ENCODE measurements around the gene TRPM2. TPM values are rescaled to one million over a fixed set of nuclear protein-coding genes. Genes with fewer than 3 reads are reported as not detected.

TRPM2 gene
- total RNA-seq, 1 experiment from 2014 or later, result not detected

- Mint-ChIP-seq H3K9me3 (ENCODE audit: low read depth, unreplicated experiment) (no peaks in the 10 kb centered on the region), H3K27ac (ENCODE audit: unreplicated experiment) (no peak overlapping the region), H3K36me3 (ENCODE audit: insufficient read depth, unreplicated experiment) (no peaks in the 10 kb centered on the region), H3K4me1 (ENCODE audit: low read depth, unreplicated experiment) (no peaks in the 10 kb centered on the region), H3K4me3 (ENCODE audit: low read depth, unreplicated experiment) (no peak overlapping the region), H3K27me3 (ENCODE audit: unreplicated experiment) (peaks cover 58% of the 10 kb centered on the region)
- CTCF ChIA-PET, result interaction anchor here (0.6 kb wide), 1 partner anchor 15 kb away, joined by 3 read pairs; no protein-coding TSS in a partner anchor
- no peak for DNase-seq
- no peak for TF ChIP-seq CTCF (IDR thresholded peaks at IDR 0.05; ENCODE audit: unreplicated experiment)
- BruUV-seq (replicated peaks), result no TSS peak
- intact Hi-C loops (cut with micrococcal nuclease; ENCODE audit: unreplicated experiment), result no loop called here
Measured at GRCh38 chr21:44436958-44437357, 83.5 kb downstream of the TRPM2 start.

GRCh38 chr21:44437371-44437695, 83.9 kb downstream of the TRPM2 start:
- no peak for TF ChIP-seq CTCF (IDR thresholded peaks at IDR 0.05; ENCODE audit: unreplicated experiment)
- Mint-ChIP-seq H3K36me3 (ENCODE audit: insufficient read depth, unreplicated experiment) (no peaks in the 10 kb centered on the region), H3K27me3 (ENCODE audit: unreplicated experiment) (peaks cover 57% of the 10 kb centered on the region), H3K4me1 (ENCODE audit: low read depth, unreplicated experiment) (no peaks in the 10 kb centered on the region), H3K27ac (ENCODE audit: unreplicated experiment) (no peak overlapping the region), H3K4me3 (ENCODE audit: low read depth, unreplicated experiment) (no peak overlapping the region), H3K9me3 (ENCODE audit: low read depth, unreplicated experiment) (no peaks in the 10 kb centered on the region)
- intact Hi-C loops (cut with micrococcal nuclease; ENCODE audit: unreplicated experiment), result no loop called here
- DNase-seq, result no peak
- no TSS peak for BruUV-seq (replicated peaks)
- CTCF ChIA-PET, result interaction anchor here (0.6 kb wide), 1 partner anchor 15 kb away, joined by 3 read pairs; no protein-coding TSS in a partner anchor

GRCh38 chr21:44437696-44438431, 84.4 kb downstream of the TRPM2 start:
- TF ChIP-seq CTCF (IDR thresholded peaks at IDR 0.05; ENCODE audit: unreplicated experiment), result no peak
- CTCF ChIA-PET, result no interaction called here
- DNase-seq, result no peak
- no peaks in the 10 kb centered on the region for H3K36me3 Mint-ChIP-seq (ENCODE audit: insufficient read depth, unreplicated experiment)
- intact Hi-C loops (cut with micrococcal nuclease; ENCODE audit: unreplicated experiment), result no loop called here
- H3K9me3 Mint-ChIP-seq (ENCODE audit: low read depth, unreplicated experiment), result no peaks in the 10 kb centered on the region
- H3K4me1 Mint-ChIP-seq (ENCODE audit: low read depth, unreplicated experiment), result no peaks in the 10 kb centered on the region
- no peak overlapping the region for H3K27ac Mint-ChIP-seq (ENCODE audit: unreplicated experiment)
- H3K27me3 Mint-ChIP-seq (ENCODE audit: unreplicated experiment), result peaks cover 57% of the 10 kb centered on the region
- no peak overlapping the region for H3K4me3 Mint-ChIP-seq (ENCODE audit: low read depth, unreplicated experiment)
- no TSS peak for BruUV-seq (replicated peaks)

- BruUV-seq (replicated peaks), result no TSS peak
- intact Hi-C loops (cut with micrococcal nuclease; ENCODE audit: unreplicated experiment), result no loop called here
- CTCF ChIA-PET, result no interaction called here
- H3K4me3 Mint-ChIP-seq (ENCODE audit: low read depth, unreplicated experiment), result no peak overlapping the region
- peaks cover 59% of the 10 kb centered on the region for H3K27me3 Mint-ChIP-seq (ENCODE audit: unreplicated experiment)
- no peaks in the 10 kb centered on the region for H3K4me1 Mint-ChIP-seq (ENCODE audit: low read depth, unreplicated experiment)
- no peaks in the 10 kb centered on the region for H3K36me3 Mint-ChIP-seq (ENCODE audit: insufficient read depth, unreplicated experiment)
- no peaks in the 10 kb centered on the region for H3K9me3 Mint-ChIP-seq (ENCODE audit: low read depth, unreplicated experiment)
- TF ChIP-seq CTCF (IDR thresholded peaks at IDR 0.05; ENCODE audit: unreplicated experiment), result no peak
- no peak overlapping the region for H3K27ac Mint-ChIP-seq (ENCODE audit: unreplicated experiment)
- DNase-seq, result no peak
Measured at GRCh38 chr21:44438531-44439210, 85.2 kb downstream of the TRPM2 start.
